Left renal cortex interstitium (tissue), 4 donors: ENCODE results near the gene FAT1. TPM values are rescaled to one million over a fixed set of nuclear protein-coding genes. Genes with fewer than 3 reads are reported as not detected.

Experiments
- DNase-seq, 4 donors: peaks; one replicate each; pipeline ENCODE4 v3.0.0-alpha.2; 2013; ENCODE audit warnings: low read depth in 4 of 4, low spot score in 2 of 4, missing footprints in 1 of 4
- polyA plus RNA-seq, 4 donors: library from polyadenylated mRNA; unstranded; fragments of 120-200 nt; gene quantifications; one replicate each; pipeline ENCODE4 v1.2.1, GENCODE V29; 2013; ENCODE audit not compliant: insufficient read length in 4 of 4

FAT1 gene
- polyA plus RNA-seq, 4 donors: 210 to 263 (median 239) TPM

GRCh38 chr4:186586205-186586604 lies 137.5 kb downstream of the FAT1 start:
- DNase-seq: no peak

- no peak for DNase-seq
Measured at GRCh38 chr4:186584912-186585311, 138.7 kb downstream of the FAT1 start.

DNA sequence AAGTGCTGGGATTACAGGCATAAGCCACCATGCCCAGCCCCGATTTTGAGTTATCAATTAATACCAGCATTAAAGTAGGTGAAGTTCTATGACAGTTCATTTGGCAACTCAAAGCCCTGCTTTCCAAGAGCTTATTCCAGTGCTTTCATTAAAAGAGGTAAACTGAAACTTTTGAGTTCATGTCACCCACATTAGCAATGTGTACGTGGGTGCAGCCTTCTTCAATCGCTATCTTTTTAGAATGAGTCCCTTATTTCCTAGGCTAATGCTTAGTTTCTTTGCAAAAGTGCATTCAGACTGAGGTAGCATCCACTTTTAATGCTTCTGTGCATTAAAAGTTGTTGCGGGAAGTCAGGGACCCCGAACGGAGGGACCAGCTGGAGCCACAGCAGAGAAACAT lies 142.2 kb downstream of the FAT1 start:
- no peak for DNase-seq

DNA sequence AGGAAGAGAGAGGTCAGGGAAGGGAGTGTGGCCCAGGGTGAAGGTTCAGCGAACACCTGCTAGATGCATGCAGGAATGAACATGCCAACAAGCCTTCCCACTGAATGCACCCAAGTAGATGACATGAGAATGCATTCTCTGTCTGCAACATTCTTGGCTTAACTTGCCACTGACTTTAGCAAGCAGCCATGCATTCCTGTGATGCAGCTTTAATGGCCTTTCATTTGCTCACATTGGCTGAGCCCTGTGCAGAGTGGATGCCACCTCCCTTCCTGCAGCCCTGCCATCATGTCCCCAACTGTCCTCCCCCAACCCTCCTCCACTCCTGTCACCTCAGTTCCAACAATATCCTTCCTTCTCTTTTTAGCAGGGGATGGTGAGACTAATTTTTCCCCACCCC lies 143.0 kb downstream of the FAT1 start:
- DNase-seq: no peak

GRCh38 chr4:186570193-186570996 lies 153.3 kb downstream of the FAT1 start:
- no peak for DNase-seq

- DNase-seq: no peak
Measured at GRCh38 chr4:186569533-186570192, 154.0 kb downstream of the FAT1 start.

DNA sequence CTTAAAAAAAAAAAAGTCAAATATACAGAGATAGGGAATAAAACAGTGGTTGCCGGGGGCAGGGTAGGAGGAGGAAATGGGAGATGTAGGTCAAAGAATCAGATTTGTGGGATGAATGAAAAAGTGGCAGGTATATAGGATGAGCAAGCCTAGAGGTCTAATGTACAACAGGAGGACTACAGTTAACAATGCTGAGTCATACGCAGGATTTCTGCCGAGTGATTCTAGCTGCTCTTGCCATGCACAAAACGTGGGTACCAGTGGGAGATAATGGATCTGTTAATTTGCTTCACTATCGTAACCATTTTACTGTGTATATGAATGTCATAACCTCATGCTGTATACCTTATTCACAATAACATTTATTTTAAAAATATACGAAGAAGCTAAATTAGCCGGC lies 157.6 kb downstream of the FAT1 start:
- DNase-seq: no peak

GRCh38 chr4:186563761-186564160 lies 159.9 kb downstream of the FAT1 start:
- no peak for DNase-seq

- DNase-seq: no peak
Measured at GRCh38 chr4:186561748-186562147, 161.9 kb downstream of the FAT1 start.

DNA sequence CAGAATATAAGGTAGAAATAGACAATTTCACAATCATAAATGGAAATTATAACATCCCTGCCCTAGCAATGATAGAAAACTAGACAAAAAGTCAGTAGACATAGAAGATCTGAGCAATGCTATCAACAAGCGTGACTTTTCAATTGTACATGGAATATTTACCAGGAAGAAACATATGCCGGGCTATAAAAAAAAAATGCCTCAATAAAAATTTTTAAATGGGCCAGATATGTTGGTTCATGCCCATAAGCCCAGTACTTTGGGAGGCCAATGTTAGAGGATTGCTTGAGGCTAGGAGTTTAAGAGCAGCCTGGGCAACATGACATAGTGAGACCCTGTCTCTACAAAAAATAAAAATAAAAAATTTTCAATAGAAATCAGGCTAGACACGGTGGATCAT lies 163.0 kb downstream of the FAT1 start:
- no peak for DNase-seq

DNA sequence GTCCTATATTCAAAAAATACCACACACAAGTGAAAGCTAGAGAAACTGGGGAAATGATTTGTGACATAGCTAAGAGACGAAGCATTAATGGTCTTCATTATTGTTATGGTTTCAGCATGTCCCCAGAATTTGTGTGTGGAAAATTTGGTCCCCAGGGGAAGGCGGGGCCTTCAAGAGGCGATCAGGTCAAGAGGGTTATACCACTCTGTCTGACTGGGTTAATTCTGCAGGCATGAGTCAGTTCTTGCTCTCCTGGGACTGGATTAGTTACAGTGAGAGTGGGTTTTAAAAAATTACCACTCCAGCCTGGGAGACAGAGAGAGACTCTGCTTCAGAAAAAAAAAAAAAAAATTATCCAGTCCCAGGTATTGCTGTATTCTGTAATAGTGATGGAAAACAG lies 166.2 kb downstream of the FAT1 start:
- no peak for DNase-seq

- DNase-seq: no peak
Measured at GRCh38 chr4:186557061-186557460, 166.6 kb downstream of the FAT1 start.

DNA sequence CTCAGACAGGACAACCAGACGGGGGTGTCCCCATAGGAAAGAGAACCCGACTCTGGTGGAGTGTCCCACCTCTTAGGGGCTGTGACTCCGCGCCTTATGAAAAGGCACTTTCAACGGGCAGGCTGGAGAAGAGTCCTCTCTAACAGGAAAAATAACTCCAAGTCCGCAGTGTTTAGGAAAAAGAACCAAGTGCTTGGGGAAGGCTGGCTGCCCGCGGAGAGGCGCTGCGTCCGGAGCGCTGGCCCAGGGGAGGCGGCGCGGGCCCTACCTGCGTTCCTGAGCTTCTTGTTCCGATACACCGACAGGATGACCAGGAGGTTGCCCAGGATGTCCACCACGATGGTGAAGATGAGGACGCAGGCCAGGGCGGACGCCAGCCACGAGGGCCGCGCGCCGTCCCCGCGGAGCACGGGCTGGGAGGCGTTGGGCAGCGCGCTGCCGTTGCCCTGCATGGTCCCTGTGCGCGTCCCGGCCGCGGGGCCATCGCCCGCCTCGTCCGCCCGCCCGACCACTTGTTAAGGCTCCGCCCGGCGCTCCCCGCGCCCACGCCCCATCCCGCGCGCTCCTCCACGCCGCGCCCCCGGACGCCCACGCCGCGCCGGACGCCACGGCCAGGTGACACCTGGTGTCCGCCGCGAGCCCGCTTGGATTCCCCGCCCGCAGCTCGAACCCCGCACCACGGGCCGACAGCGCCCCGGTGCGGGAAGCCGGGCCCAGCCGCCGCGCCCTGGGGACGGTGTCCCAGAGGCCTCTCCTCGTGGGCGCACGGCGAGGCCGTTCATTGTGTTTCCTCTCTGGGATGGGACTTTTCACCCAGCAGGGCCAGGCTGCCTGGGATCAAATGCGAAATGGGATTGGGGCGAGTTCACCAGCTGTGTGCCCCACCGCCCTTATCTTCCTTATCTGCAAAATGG lies 168.5 kb downstream of the FAT1 start, which contains the start of gene MTNR1A:
TSS of gene MTNR1A (minus strand) at position 654 of the 914 bp plus-strand sequence. CDS start at position 452, 202 bp downstream.
- DNase-seq: peak in 1 of 4 donors; percentile 29

GRCh38 chr4:186554539-186554913 lies 169.1 kb downstream of the FAT1 start:
- DNase-seq: peak in 2 of 4 donors; percentile 47 to 56

DNA sequence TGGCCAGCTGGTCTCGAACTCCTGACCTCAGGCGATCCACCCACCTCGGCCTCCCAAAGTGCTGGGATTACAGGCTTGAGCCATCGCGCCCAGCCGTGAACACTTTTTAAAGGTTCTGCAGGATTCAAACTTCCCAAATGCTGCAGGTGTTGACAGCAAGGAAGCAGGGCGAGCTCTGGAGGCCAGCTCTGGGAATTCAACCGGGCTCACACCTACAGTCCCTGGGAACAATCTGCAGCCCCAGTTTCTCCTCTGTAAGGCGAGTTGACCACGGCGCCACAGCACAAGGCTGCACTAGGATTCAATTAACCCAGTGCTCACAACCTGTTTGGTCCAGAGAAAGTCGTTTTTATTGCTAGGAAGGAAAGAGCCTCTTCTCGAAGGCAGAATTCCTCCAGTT lies 169.9 kb downstream of the FAT1 start:
- no peak for DNase-seq

GRCh38 chr4:186551849-186552248 lies 171.8 kb downstream of the FAT1 start:
- DNase-seq: no peak

DNA sequence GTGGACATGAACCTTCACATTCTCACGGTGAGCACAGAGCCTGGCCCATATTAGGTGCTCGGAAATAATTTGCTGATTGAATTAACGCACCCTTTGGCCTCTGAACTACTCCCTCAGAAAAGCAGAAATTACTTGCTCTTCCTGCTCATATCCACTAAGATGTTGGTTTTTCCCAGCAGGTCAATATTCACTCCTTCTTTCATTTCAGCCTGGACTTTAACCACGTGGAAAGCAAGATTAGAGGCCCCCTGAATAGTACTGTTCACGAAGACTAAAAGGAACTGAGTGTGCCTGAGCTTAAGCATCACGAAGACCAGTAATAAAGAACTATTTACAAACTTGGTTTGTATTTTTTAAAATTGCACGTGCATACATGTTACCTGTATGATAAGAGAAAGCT lies 178.2 kb downstream of the FAT1 start:
- DNase-seq: no peak

DNA sequence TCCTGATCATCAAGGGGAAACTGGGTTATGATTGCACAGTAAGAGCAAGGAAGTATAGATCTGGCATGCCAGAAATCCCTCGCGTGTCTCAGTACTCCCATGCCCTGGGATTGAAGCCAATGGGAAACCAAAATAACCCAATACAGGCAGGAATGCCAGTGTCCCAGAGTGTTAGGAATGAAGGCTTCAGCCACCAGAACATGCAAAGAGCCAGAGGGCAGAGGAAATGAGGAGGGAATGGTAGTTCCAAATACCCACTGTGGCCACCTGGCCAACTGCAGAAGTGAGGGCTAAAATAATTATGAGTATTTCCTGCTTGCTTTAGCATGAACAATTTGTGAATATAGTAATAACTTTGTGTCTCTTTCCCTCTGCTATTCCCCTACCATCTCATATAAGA lies 180.4 kb downstream of the FAT1 start:
- DNase-seq: no peak

DNA sequence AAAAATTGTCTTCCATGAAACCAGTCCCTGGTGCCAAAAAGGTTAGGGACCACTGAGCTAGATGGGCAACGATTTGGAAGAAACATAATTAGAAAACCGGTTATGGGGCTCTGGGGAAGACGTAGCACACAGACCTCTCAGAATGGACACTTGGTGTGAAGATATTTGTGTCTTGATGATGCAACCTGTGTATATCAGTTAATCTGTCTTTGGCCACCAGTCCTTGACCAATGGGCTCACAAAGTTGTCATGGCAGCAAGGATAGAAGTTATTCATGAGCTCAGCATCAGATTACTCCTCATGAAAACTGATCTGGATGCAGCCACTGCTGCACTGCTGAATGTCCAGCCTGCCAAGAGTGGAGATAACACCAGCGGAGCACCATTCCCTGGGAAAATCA lies 181.9 kb downstream of the FAT1 start:
- no peak for DNase-seq

DNA sequence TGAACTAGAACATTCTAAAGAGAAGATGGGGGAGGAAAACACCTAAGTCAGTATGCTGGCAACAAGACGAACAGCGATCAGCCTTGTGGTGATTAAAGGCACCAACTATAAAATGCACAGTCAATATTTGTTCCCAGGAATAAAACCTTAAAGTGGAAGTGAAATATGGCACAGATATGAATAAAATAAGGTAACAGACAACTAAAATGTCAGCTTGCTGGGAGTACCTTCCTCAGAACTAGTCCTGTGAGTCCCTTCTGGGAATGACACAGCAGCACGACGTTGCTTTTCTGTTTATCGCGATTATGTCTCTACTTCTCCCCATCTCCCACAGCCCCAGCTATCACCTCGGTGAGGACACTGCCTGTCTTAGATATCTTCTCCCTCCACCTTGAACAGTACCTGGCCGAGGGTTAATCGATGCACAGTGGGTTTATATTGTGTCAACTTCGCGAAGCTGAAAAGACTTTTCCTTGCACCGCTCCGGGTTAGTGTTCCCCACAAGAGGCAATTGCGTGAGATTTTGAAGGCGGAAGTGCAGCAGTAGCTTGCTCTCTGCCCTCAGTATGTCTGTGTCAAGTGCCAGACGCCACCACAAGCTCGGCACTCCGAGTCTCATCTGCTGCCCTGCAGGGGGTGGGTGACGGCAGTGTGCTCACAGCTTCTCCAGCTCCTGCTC lies 185.7 kb downstream of the FAT1 start:
- no peak for DNase-seq
